IPS DF 4.7 (cell line): ENCODE measurements around the gene LPA.

ENCODE experiments used
- DNase-seq: peaks from one replicate; pipeline ENCODE4 v3.0.0-alpha.2; 2013; ENCODE audit warnings: low spot score; ENCODE audit errors: extremely low read depth

The LPA gene

GRCh38 chr6:160520043-160520904 lies 143.8 kb downstream of the LPA start:
- DNase-seq = no peak

DNA sequence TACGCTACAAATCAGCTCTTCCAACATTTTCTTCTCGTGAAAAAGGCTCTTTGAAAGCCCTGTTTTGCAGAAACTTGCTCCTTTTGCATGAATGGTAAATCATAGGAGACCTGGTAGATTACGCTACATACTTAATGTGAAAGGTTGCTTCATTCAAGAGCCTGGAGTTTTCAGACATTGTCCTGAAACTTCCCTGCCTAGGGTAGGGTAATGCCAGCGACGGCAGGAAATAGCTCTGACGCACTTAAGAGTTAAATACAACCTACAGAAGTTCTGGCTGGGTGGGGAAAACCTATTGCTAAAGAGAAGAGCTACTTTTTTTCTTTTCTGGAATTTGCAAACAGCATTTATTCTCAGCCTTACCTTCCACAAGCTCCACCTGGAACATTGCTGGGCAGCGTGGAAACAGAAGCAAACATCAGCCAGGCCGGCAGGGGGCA lies 144.5 kb downstream of the LPA start:
- peak; percentile 38 for DNase-seq

DNA sequence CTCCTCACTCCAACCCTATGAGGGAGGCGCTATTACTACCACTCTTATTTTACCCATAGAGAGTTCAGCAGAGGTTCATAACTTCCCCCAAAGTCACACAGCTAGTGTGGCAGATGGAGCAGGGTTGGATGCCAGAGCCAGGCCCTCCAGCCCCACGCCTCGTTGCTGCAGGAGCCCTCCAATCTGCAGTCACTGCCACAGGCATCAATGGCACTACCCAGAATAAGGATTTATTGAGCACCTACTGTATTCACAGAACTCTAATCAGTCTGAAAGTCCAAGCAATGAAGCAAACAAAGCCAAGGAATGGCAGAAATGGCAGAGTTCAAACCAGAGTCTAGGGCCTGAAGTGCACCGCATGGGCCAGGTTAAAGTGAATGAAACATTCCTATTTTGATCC lies 144.9 kb downstream of the LPA start:
- no peak for DNase-seq

GRCh38 chr6:160513836-160514235 lies 150.2 kb downstream of the LPA start:
- DNase-seq = no peak

DNA sequence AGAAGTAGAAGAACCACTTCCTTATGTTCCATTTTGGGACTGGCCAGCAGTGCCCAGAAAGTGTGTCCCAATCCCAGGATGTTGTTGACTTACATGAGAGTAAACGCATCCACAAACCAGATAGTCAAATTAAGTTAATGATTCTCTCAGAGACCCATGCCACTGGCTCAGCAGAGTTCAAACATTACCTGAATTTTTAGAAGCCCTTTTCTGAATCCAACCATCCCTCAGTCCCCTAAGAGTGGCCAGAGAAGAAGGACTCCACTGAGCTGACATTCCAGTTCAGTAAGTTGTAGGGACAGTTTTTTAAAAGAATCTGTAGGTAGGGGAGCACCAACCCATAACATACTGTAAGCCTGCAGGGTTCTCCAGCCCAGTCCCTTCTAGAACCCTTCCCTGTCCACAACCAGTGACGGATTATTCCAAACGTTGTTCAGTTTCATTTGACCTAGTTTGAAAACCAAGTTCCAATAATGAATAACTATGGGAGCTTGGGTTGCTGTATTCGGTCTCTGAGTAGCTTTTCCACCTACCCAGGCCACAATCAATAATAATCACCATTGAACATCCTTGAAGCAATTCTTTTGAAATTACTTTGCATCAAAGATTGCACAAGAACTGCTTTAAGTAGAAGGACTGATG lies 153.0 kb downstream of the LPA start:
- no peak for DNase-seq

DNA sequence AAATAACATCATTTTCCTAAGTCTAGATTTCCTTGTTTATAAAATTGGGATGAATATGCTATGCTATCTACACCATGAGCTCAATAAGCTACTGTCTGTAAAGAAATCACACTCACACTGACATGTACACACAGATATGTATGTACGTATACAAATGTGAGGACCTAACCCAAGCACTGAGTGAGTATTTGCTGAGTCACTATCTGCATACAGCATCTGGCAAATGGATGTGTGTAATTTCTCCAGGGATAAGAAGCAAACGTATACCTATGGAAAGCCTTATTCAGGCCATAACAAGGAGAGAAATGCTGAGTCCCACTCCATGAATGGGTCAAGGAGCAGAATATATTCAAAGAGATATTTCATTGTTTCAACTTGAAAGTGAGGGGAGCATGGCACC lies 153.9 kb downstream of the LPA start:
- no peak for DNase-seq

- no peak for DNase-seq
Observed at GRCh38 chr6:160509610-160510009, 154.5 kb downstream of the LPA start.

- DNase-seq = no peak
Observed at GRCh38 chr6:160508599-160508998, 155.5 kb downstream of the LPA start.

DNA sequence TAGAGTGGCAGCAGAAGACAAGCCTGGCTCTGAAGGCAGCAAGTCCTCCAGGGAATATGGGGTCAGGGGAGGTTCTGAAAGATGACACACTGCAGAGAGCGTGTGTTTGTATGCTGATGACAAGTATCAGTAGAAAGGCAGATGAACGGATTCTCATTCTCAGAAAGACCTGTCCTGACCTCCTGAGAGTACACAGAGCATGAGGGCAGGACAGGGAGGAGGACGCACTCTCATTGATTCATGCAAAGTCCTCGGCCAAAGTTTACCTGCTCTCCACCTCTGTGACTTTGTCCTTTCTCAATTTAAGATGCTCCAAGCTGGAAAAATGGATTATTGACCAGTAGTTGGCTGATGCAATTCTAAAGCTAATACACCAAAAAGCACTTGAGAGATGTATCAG lies 156.7 kb downstream of the LPA start:
- no peak for DNase-seq

- DNase-seq = no peak
Observed at GRCh38 chr6:160505970-160506369, 158.1 kb downstream of the LPA start.

GRCh38 chr6:160500639-160501038 lies 163.4 kb downstream of the LPA start:
- DNase-seq = no peak

- no peak for DNase-seq
Observed at GRCh38 chr6:160494576-160494975, 169.5 kb downstream of the LPA start.

DNA sequence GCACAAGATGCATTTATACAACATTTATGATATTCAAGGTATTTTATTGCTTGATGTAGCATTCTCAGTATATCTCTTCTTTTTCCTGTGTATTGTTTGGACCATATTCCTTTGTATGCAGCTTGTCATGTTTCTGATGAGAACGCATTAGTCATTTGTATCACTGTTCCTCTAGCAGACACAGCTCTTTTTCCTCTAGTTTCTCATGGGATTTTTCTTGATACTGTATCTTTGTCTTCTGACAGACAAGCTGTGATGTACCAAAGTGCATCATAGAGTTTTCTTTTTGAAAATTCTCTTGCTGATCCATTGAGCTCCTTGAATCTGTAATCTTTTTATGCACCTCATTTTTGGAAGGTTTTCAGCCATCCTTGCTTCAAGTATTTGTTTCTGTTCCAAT lies 175.0 kb downstream of the LPA start:
- DNase-seq = no peak

DNA sequence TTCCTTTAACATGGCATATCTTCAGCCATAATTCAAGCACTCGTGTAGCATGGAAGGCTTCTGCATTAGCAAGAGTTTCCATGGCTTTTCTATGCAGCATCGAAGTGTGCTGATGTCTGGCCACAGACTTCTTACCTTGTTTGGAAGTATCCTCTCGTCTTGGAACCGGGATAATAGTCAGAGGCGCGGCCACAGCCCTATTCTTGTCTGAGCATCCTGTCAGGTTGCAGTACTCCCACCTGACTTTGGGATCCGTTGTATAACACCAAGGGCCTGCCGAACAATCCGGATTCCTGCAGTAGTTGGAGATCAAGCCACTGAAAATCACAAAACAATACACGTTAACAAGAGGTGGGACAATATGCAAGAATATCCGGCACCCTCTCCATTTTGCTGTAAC lies 177.0 kb downstream of the LPA start:
- no peak for DNase-seq
